ENCODE data around the gene TRPC4AP.

The TRPC4AP gene

GRCh38 chr20:34964486-34964885, 128.1 kb downstream of the TRPC4AP start:
- no peak for DNase-seq

- no peak for DNase-seq
Measured at GRCh38 chr20:34956751-34957472, 135.7 kb downstream of the TRPC4AP start.

- no peak for DNase-seq
Measured at GRCh38 chr20:34956041-34956458, 136.6 kb downstream of the TRPC4AP start.

GRCh38 chr20:34955231-34956040, 137.2 kb downstream of the TRPC4AP start, which contains the start of the genes GSS and MYH7B:
TSS of gene GSS (minus strand) at chr20:34955806. CDS start at chr20:34951852, 3,954 bp downstream.
TSS of gene MYH7B (plus strand) at chr20:34955868. CDS start at chr20:34978006, 22,138 bp downstream.
- peak; percentile 91 for DNase-seq

GRCh38 chr20:34954904-34955230, 137.7 kb downstream of the TRPC4AP start:
- DNase-seq: peak; percentile 51

- no peak for DNase-seq
Measured at GRCh38 chr20:34953960-34954359, 138.6 kb downstream of the TRPC4AP start.

GRCh38 chr20:34952671-34953070, 139.9 kb downstream of the TRPC4AP start:
- DNase-seq: no peak

Measured in NCI-H748 treated with DMSO at 0.1 percent for 48 hours (cell line).